SH-SY5Y (cell line): ENCODE measurements around the gene HS3ST3B1.

ENCODE experiments used
- GATA2 ChIP-seq: IDR thresholded peaks from 2 replicates; pipeline ENCODE4 v1.6.1; 2011; ENCODE audit warnings: mild to moderate bottlenecking, low read depth, low read length
- GATA3 ChIP-seq: IDR thresholded peaks from 2 replicates; pipeline ENCODE4 v1.6.1; 2011; ENCODE audit warnings: low read depth, mild to moderate bottlenecking, low read length, moderate library complexity

HS3ST3B1 gene

DNA sequence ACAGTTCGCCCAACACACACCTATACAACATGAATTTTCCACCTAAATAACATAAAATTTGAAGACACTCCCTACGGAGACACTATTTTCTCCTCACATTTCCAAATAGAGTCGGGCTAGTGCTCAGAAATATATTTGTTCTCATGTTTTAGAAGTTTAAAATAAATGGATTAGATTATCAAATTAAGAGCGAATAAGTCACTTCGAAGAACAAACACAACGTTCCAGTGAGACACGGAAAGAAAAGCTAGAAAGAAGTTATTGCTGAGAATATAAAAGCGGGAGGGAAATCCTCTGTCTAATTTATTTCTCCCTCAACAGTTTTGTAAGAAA is 2.0 kb upstream of the HS3ST3B1 start:
- no peak for TF ChIP-seq GATA2

DNA sequence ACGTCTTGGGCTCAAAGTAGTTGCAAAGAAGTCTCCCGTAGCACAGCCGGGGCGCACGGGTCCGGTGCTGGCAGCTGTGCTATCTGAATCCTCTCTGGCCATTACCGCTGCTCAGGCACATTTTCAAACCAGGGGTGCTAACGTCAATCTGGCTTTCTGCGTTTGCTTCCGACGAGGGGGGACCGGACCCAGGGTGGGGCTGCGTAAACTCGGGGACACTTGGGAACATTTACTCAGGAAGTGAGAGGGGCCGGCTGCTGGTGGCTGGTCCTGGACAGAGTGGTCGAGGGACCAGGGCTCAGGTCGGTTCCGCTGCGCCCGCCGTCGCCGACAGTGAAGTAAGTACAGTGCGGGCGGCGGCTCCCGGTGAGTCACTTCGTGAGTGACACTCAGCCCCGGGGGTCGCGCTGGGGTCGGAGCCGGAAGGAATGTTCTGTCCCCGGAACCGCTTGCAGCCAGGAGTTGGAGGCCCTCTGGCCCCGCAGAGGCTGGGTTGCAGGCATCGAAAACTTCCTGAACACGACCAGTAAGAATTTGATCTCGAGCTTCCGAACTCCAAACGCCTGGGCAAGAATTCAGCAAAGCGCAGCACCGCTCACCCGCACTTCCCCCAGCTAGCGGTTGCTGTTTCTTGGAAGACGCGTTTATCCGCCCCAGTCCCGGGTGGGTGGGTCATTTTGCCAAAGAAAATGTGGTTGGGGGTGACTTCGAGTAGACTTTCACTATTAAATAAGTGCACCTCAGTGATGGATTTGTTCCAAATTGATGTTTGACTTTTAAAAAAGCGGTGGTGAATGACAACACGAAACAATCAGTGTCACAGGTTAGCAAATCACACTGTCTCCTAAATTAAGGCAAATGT is 1.4 kb upstream of the HS3ST3B1 start:
- no peak for TF ChIP-seq GATA2
- no peak for TF ChIP-seq GATA3

DNA sequence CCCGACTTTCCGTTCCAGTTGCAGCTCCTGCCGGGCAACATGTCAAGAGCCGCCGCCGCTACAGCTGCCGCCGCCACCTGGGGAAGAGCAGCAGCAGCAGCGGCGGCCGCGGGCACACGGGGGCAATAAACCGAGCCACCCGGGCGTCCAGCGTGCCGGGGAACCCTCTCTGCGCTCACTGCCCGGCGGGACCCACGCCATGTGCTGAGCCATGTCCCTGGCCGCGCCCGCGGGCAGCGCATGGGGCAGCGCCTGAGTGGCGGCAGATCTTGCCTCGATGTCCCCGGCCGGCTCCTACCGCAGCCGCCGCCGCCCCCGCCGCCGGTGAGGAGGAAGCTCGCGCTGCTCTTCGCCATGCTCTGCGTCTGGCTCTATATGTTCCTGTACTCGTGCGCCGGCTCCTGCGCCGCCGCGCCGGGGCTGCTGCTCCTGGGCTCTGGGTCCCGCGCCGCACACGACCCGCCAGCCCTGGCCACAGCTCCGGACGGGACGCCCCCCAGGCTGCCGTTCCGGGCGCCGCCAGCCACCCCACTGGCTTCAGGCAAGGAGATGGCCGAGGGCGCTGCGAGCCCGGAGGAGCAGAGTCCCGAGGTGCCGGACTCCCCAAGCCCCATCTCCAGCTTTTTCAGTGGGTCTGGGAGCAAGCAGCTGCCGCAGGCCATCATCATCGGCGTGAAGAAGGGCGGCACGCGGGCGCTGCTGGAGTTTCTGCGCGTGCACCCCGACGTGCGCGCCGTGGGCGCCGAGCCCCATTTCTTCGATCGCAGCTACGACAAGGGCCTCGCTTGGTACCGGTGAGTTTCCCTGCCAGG is 604 bp downstream of the HS3ST3B1 start:
- TF ChIP-seq GATA2, result no peak

DNA sequence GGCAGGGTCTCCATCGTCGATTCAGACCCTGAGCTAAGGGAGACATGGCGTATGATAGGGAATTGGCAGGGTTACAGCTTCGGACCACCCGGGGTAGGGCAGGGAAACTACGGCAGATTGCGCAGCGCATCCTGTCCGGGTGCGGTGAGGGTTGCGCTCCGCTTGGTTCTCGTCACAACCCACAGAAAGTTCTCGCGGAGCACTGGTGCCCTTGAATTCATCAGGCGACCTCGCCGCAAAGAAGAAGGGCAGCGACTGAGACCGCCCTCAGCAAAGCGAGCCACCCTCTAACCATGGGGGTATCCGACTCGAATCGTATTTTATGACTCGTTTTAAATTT is 1.2 kb downstream of the HS3ST3B1 start:
- TF ChIP-seq GATA3, result no peak
- TF ChIP-seq GATA2, result no peak

DNA sequence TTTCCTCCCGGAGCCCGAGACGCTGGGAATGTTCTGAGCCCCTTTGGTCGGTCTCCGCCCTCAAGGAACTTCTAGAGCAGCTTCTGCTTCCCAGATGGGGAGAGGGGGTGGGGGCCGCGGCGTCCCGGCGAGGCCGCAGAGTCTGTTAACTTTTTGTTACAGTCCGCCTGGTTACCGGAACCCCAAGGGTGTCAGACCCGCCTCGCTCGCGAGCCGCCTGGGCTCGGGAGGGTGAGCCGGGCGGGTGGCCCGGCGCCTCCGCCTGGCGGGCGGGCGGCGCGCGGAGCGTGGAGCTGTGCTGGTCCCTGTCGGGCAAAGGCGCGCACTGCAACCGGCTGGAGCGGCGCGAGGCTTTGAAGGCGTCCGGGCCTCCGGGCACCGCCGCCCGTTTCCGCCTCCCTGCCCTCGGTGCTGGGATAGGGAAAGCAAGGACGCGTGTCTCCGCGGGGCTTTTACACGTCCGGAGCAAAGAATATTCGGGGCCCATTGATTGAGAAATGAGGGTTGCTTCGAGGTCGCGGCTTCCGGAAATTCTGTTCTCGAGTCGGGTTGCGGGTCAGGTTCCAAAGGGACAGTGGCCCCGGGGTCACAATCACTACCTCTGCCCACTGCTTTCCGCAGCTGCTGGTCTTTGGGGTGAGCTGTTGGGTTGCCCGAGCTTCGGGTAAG is 1.7 kb downstream of the HS3ST3B1 start:
- TF ChIP-seq GATA2 (no peak), GATA3 (no peak)

DNA sequence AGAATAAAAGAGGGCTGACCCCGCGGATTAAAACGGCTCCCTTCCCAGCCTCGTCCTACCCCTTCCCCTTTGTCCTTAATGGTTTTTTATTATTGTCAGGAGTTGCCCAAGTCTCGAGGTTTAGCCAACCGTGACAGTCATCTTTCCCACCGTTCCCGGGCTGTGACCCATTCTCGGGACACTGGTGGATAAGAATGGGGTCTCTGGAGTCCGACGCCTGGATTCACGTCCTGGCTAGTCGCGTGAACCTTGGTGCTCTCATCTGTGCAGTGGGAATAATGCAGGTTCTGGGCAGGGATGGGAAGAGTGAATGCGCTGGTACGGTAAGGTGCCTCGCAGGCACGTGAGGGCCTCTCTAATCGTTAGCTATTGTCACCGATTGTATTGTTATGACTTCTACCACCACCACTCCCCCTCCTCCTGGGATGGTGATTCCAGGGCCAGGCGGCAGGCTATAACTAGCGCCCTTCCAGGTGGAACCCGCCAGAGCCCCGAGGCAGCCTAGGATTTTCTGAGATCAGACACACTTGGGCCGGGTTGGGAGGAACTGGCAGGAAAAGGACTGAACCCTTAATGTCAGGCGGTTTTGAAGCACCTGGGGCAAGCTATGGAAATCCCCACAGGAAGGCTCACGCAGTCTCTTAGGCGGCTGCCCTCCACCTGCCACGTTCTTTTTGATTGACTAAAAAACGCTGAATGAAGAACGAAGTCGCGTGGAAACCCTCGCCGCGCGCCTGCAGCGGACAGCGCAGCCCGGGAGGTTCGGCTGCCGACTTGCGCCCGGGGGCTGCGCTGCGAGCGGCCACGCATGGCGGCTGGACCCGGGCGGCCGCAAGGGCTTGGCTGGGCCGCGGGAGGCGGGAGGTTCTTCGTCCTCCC is 2.7 kb downstream of the HS3ST3B1 start:
- TF ChIP-seq GATA2, result no peak
- no peak for TF ChIP-seq GATA3

DNA sequence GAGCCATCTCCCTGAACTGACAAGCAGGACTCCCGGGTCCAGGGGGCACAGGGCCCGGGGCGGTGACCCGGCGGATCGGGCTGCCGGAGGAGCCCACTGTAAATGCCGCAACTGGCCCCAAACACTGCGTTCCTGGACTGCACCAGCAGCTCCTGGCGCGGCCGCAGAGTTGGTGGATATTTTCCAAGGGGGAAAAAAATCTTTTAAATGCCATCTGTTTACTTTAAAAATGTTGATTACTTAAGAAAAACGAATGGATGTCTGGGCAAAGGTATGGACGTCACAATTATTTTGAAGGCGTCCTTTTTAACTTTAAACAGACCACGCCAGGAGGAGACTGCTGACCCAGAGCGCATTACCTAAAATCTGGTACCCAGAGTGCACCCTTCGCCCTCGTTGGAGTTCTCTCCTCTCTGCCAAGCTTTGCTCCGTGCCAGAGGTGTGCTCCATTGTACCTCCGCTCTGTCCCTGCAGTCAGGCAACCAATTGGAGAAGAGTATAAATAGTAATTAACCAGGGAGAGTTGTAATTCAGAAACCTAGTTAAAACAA is 3.4 kb downstream of the HS3ST3B1 start:
- TF ChIP-seq GATA3, result no peak

DNA sequence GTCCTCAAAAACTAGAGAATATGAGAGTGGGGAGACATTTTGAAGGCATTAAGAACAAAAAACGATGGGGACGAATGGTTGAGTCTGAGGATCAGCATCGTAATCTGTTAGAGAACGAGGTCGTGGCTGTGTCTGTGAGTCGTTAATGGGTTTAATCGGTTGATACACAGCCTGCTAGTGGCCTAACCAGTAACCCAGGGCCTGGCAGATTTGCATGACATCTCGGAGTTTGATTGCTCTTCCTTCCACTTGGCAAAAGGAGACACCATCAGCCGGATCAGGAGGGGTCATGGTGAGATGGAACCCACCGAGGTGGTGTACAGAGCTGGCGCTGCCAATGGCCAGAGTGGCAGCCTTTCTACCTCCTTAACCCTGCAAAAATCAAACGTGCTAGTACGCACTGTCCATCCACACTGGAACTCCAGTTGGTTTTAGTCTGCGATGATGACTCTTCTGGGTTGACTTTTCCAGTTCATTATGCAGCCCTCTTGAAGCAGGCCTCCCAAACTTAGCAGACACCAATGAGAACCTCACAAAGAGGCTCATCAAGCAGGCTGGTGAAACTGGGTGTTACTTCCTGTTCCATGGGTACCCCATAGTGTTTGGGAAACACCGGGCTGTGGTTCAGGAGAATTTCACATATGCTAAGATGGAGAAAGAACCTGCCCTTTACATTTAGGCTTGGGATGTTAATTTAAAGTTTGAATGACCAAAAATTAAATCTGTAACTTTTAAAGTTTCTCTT is 4.1 kb downstream of the HS3ST3B1 start:
- no peak for TF ChIP-seq GATA3
- no peak for TF ChIP-seq GATA2

DNA sequence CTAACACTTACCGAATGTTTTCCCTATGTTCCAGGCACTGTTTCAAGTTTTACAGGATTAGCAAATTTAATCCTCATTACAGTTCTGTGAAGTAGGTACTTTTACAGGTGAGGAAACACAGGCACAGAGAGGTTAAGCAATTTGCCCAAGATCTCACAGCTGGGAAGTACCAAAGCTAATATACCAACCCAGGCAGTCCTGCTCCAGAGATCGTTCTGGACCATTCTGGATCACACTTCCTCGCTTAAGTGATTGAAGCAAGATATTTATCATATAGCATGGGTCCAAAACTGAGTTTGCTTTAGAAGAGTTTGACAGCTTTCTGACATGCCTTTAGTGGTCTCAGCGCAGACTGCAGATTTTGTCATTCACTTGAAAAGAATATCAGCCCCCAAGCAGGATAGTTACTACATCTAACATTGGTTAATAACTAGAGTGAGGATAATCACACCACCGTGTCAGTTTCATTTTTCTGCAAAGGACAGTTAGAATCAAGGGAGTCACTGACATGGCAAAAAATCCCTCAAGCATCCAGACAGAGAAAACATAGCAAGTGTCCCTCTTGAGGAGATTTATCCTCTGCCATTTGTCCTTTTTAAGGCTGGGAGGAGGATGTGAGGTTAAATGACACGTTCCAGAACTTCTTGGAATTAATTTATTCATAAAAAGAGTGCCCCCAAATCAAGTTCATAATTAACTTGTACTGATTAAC is 5.1 kb downstream of the HS3ST3B1 start:
- TF ChIP-seq GATA2, result no peak
- TF ChIP-seq GATA3, result no peak

DNA sequence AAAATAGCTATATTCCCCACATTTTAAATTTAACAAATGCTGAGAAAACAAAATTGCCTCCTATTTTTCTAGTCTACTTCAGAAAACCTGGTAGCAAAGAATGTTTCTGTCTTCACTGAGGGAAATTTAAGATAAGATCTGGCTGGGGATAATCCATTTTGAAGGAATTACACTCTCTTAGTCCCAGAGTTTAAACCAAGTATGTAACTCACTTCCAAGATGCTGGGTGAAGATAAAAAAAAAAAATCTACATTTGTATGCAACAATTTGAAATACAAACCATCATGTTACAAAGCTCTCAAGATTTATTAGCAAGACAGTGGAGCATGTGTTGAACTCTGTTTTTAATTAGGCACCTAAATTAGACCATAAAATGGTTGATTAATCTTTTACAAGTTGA is 5.7 kb downstream of the HS3ST3B1 start:
- TF ChIP-seq GATA2 (no peak), GATA3 (no peak)

DNA sequence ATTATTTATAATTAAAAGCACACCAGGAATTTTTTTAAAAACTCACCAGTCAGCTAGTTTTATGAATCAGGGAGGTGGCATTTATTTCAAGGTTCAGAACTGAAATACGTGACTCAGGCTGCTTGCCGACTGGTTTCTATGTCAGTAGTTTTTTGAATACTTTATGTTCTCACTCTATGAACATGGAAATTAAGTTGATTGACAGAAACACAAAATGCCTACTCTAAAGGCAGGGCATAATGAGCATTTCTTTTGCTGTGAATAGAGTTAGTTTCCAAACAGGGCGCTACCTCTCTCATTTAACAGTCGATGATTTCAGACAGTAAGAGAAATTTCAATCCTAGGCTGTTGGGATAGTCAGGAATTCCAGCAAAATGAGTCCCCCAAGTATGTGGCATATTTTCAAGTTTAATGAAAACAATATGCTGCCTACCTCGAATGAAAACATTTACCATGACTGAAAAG is 6.7 kb downstream of the HS3ST3B1 start:
- TF ChIP-seq GATA3 (no peak), GATA2 (no peak)

DNA sequence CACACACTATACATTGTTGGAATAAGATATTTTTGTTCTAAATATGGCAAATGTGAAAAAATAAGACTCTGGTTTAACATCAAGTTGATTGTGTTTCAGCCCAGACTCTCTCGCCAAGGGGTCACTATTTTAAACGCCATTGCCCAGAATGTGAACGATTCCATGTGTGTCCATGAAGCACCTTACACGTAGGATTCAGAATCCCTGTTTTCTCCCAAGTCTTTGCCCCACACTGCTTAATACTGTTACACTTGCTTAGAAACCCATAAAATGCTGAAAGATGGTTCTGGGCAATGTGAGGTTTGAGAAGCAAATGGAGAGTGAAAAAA is 7.7 kb downstream of the HS3ST3B1 start:
- no peak for TF ChIP-seq GATA2
